ENCODE data around the gene CX3CL1. TPM values are rescaled to one million over a fixed set of nuclear protein-coding genes. Genes with fewer than 3 reads are reported as not detected.
A peak's percentile ranks its signal among the peaks of the same experiment; 100 is the strongest.

CX3CL1 gene
- total and polyA plus RNA-seq, 2 of the 13 experiments (the other 11 are each of a cell fraction or from before 2014, with no cell fraction given), result 57.3 to 60.8 TPM

DNA sequence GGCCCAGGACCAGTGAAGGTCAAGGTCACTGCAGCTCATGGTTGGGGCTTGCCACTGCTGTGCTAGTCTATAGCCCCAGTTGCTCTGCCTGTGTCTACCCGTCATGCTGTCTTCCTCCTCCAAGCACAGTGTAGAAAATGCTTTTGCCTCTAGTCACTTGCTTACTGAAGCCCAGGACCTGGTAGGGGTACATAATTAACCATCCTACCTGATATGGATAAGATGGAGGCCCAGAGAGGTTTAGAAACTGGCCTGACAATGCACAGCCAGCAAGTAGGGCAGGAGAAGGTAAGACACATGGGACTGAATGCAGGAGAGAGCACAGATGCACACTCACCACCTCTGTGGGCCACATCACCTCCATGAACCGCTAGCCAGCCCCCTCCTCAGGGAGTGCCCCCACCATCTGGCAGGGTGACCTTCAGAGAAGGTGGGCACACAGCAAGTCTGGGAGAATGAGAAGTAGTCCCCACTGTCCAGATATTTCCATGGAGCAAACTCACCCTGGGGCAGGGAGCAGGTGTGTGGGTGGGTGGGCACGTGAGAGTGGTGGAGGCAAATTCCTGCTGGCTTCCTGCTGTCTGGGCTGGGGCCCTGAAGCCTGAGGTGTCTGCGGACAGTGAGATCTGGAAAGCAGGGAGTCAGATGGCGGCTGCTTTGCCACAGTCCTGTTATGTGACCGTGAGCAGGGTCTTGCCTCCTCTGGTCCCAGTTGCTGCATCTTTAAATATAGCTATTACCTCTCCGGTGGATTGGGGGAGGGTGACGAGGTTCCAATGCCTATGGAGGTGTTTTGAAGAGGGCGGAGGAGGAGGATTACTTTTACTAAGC, 1.0 kb downstream of the CX3CL1 start (continued):
- no peak for TF ChIP-seq ZNF879 (CRISPR knock-in tag; IDR thresholded peaks at IDR 0.05)
- TF ChIP-seq ZNF432 (CRISPR knock-in tag; IDR thresholded peaks at IDR 0.05; ENCODE audit: borderline replicate concordance), result no peak
- TF ChIP-seq, protein P1, sequence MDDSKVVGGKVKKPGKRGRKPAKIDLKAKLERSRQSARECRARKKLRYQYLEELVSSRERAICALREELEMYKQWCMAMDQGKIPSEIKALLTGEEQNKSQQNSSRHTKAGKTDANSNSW (CRISPR knock-in tag; IDR thresholded peaks at IDR 0.05; ENCODE audit: borderline replicate concordance), result 0 out of 2 replicates have a peak, but pooled peaks have one; percentile 7
- TF ChIP-seq FOSL1 (CRISPR knock-in tag; IDR thresholded peaks at IDR 0.05; ENCODE audit: borderline replicate concordance), result no peak
- no peak for TF ChIP-seq ZNF296 (CRISPR knock-in tag; conservative IDR thresholded peaks at IDR 0.05)
- peak; percentile 92; the same call in 1 of the 2 replicates for TF ChIP-seq ZFP37 (CRISPR knock-in tag; IDR thresholded peaks at IDR 0.05; ENCODE audit: borderline replicate concordance)
- TF ChIP-seq ZFP90 (CRISPR knock-in tag; IDR thresholded peaks at IDR 0.05; ENCODE audit: borderline replicate concordance), result 0 out of 2 replicates have a peak, but pooled peaks have one; percentile 6
- TF ChIP-seq ZNF335 (CRISPR knock-in tag; IDR thresholded peaks at IDR 0.05), result 0 out of 2 replicates have a peak, but pooled peaks have one; percentile 72
- no peak for TF ChIP-seq TBL1XR1 (IDR thresholded peaks at IDR 0.05; ENCODE audit: borderline replicate concordance, low read length, partially characterized antibody)
- TF ChIP-seq ZNF781 (CRISPR knock-in tag; IDR thresholded peaks at IDR 0.05; ENCODE audit: borderline replicate concordance, not compliant biosample characterization), result no peak
- TF ChIP-seq SP4 (CRISPR knock-in tag; IDR thresholded peaks at IDR 0.05), result peak; percentile 5; the same call in 1 of the 2 replicates
- no peak for TF ChIP-seq MTA1 (CRISPR knock-in tag; IDR thresholded peaks at IDR 0.05; ENCODE audit: borderline replicate concordance)
- peak; percentile 48; the same call in 1 of the 2 replicates for TF ChIP-seq ZNF589 (CRISPR knock-in tag; conservative IDR thresholded peaks at IDR 0.05)
- TF ChIP-seq GLI4 (CRISPR knock-in tag; IDR thresholded peaks at IDR 0.05; ENCODE audit: borderline replicate concordance), result peak; percentile 10; the same call in 1 of the 2 replicates
- TF ChIP-seq, protein P2, sequence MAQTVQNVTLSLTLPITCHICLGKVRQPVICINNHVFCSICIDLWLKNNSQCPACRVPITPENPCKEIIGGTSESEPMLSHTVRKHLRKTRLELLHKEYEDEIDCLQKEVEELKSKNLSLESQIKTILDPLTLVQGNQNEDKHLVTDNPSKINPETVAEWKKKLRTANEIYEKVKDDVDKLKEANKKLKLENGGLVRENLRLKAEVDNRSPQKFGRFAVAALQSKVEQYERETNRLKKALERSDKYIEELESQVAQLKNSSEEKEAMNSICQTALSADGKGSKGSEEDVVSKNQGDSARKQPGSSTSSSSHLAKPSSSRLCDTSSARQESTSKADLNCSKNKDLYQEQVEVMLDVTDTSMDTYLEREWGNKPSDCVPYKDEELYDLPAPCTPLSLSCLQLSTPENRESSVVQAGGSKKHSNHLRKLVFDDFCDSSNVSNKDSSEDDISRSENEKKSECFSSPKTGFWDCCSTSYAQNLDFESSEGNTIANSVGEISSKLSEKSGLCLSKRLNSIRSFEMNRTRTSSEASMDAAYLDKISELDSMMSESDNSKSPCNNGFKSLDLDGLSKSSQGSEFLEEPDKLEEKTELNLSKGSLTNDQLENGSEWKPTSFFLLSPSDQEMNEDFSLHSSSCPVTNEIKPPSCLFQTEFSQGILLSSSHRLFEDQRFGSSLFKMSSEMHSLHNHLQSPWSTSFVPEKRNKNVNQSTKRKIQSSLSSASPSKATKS (CRISPR knock-in tag; IDR thresholded peaks at IDR 0.05), result no peak
- no peak for TF ChIP-seq ZNF615 (CRISPR knock-in tag; IDR thresholded peaks at IDR 0.05; ENCODE audit: borderline replicate concordance)
- TF ChIP-seq, protein P3, sequence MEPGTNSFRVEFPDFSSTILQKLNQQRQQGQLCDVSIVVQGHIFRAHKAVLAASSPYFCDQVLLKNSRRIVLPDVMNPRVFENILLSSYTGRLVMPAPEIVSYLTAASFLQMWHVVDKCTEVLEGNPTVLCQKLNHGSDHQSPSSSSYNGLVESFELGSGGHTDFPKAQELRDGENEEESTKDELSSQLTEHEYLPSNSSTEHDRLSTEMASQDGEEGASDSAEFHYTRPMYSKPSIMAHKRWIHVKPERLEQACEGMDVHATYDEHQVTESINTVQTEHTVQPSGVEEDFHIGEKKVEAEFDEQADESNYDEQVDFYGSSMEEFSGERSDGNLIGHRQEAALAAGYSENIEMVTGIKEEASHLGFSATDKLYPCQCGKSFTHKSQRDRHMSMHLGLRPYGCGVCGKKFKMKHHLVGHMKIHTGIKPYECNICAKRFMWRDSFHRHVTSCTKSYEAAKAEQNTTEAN (CRISPR knock-in tag; conservative IDR thresholded peaks at IDR 0.05), result no peak; the same call in 1 of the 2 replicates
- TF ChIP-seq NFRKB (IDR thresholded peaks at IDR 0.05), result no peak
- TF ChIP-seq, protein P4, sequence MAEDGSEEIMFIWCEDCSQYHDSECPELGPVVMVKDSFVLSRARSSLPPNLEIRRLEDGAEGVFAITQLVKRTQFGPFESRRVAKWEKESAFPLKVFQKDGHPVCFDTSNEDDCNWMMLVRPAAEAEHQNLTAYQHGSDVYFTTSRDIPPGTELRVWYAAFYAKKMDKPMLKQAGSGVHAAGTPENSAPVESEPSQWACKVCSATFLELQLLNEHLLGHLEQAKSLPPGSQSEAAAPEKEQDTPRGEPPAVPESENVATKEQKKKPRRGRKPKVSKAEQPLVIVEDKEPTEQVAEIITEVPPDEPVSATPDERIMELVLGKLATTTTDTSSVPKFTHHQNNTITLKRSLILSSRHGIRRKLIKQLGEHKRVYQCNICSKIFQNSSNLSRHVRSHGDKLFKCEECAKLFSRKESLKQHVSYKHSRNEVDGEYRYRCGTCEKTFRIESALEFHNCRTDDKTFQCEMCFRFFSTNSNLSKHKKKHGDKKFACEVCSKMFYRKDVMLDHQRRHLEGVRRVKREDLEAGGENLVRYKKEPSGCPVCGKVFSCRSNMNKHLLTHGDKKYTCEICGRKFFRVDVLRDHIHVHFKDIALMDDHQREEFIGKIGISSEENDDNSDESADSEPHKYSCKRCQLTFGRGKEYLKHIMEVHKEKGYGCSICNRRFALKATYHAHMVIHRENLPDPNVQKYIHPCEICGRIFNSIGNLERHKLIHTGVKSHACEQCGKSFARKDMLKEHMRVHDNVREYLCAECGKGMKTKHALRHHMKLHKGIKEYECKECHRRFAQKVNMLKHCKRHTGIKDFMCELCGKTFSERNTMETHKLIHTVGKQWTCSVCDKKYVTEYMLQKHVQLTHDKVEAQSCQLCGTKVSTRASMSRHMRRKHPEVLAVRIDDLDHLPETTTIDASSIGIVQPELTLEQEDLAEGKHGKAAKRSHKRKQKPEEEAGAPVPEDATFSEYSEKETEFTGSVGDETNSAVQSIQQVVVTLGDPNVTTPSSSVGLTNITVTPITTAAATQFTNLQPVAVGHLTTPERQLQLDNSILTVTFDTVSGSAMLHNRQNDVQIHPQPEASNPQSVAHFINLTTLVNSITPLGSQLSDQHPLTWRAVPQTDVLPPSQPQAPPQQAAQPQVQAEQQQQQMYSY (CRISPR knock-in tag; IDR thresholded peaks at IDR 0.05), result no peak
- no peak for TF ChIP-seq ZNF619 (CRISPR knock-in tag; IDR thresholded peaks at IDR 0.05)
- TF ChIP-seq RFX5 (IDR thresholded peaks at IDR 0.05; ENCODE audit: low read depth, low read length), result no peak
- no peak for TF ChIP-seq ZNF446 (CRISPR knock-in tag; IDR thresholded peaks at IDR 0.05)

All from HepG2 (cell line).